IPS-15b (cell line): Measurements from ENCODE around the gene TBC1D8.

Source experiments
- H3K27me3 ChIP-seq: one replicate; pipeline ENCODE4 v1.6.1; 2013; ENCODE audit warnings: low read length; ENCODE audit not compliant: control insufficient read depth, insufficient read depth
- H3K36me3 ChIP-seq: one replicate; pipeline ENCODE4 v1.6.1; 2013; ENCODE audit warnings: low read length; ENCODE audit not compliant: control insufficient read depth, insufficient read depth
- H3K4me1 ChIP-seq: one replicate; pipeline ENCODE4 v1.6.1; 2013; ENCODE audit warnings: mild to moderate bottlenecking, low read length; ENCODE audit not compliant: control insufficient read depth, insufficient read depth
- H3K4me3 ChIP-seq: one replicate; pipeline ENCODE4 v1.5.1; 2013; ENCODE audit warnings: low read depth, low read length
- H3K9ac ChIP-seq: one replicate; pipeline ENCODE4 v1.6.1; 2013; ENCODE audit warnings: low read depth, mild to moderate bottlenecking, low read length
- H3K9me3 ChIP-seq: one replicate; pipeline ENCODE4 v1.6.1; 2013; ENCODE audit warnings: mild to moderate bottlenecking, low read length; ENCODE audit not compliant: control insufficient read depth, insufficient read depth

TBC1D8 gene

DNA sequence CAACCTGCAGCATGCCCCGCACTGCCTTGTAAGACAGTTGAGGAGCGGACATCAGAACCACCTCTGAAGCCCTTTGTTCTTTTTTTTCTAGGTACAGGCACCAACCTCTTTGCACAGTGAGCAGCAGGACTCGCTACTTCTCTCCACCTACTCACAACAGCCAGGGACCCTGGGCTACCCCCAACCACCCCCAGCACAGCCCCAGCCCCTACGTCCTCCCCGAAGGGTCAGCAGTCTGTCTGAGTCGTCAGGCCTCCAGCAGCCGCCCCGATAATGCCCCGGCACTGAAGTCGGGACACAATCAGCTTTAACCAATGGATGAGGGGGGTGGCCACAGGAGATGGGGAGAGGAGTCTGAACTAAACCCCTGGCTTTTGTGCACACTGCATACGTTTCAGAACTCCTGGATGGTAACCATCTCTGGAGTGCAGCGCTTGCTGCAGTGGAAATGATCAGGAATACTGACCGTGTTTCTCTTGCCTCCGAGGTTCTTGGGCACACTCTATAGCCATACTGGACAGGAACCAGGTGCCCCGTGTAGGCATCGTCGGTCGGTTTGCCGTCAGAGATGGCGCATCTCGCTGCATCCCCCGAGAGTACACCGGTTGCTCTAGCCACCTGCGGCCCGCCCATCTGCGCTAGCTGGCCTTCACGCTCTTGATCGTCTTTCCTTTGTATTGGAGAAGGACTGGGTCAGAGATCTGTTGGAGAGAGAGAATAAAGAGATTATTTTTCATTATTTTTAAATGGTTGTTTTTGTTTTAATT lies 155.7 kb downstream of the TBC1D8 start:
- H3K4me3 ChIP-seq, result no peak overlapping the region

GRCh38 chr2:100993294-100993693 lies 157.9 kb downstream of the TBC1D8 start:
- H3K4me3 ChIP-seq, result no peak overlapping the region
- H3K4me1 ChIP-seq, result no peaks in the 10 kb centered on the region
- no peaks in the 10 kb centered on the region for H3K36me3 ChIP-seq
- H3K9me3 ChIP-seq, result no peaks in the 10 kb centered on the region
- H3K27me3 ChIP-seq, result no peaks in the 10 kb centered on the region
- H3K9ac ChIP-seq, result no peak overlapping the region

More for the DNA sequence above, 155.7 kb downstream of the TBC1D8 start:
- Histone ChIP-seq H3K27me3 (no peaks in the 10 kb centered on the region), H3K9ac (no peak overlapping the region), H3K36me3 (no peaks in the 10 kb centered on the region), H3K9me3 (no peaks in the 10 kb centered on the region), H3K4me1 (no peaks in the 10 kb centered on the region)

DNA sequence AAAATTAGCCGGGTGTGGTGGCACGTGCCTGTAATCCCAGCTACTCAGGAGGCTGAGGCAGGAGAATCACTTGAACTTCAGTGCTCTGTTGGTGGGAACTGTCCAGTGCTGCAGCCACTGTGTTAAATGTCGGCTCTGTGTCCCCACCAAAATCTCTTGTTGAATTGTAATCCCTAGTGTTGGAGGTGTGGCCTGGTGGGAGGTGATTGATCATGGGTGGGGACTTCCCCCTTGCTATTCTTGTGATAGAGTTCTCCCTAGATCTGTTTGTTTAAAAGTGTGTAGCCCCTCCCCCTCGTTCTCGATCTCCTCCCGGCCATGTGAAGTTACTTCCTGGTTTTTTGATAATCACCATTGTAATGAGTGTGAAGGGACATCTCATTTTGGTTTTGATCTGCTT lies 158.9 kb downstream of the TBC1D8 start:
- H3K27me3 ChIP-seq, result no peaks in the 10 kb centered on the region
- no peak overlapping the region for H3K9ac ChIP-seq
- H3K9me3 ChIP-seq, result no peaks in the 10 kb centered on the region
- H3K4me3 ChIP-seq, result no peak overlapping the region
- H3K36me3 ChIP-seq, result no peaks in the 10 kb centered on the region
- H3K4me1 ChIP-seq, result no peaks in the 10 kb centered on the region

- no peak overlapping the region for H3K4me3 ChIP-seq
- no peaks in the 10 kb centered on the region for H3K9me3 ChIP-seq
- no peak overlapping the region for H3K9ac ChIP-seq
- H3K4me1 ChIP-seq, result no peaks in the 10 kb centered on the region
- H3K27me3 ChIP-seq, result no peaks in the 10 kb centered on the region
- no peaks in the 10 kb centered on the region for H3K36me3 ChIP-seq
These were observed 159.8 kb downstream of the TBC1D8 start for GRCh38 chr2:100991404-100991773.

DNA sequence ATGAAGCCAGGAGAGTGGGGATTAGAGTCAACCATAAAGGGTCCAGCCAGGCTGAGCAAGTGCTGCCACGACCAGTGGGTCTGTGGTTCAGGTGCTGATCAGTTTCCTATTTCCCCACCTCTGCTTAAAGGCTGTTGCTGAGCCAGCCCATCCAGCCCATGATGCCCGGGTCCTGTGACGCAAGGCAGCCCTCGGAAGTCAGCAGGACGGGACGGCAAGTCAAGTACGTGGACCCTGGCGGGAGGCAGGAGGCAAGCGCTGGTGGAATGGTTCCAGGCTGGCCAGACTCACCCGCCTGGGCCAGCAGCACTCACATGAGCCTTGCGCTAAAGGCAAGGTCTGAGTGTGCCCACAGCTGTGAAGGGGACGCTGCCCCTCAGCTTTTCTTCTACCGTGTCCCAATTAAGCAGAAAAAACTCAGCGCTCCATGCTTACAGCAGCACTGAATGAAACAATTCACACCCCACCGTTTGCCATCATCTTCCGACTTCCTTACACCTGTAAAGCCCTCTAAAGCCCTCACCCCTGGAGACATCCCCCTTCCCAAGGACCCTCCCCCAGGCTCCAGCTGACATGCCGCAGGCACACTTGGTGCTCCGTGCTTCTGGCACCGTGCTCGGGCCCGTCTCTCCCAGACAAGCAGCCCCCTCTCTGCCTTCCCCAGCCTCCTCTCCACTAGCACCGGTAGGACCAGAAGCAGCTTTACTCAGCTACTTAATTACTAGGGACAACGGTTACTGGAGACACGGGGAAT lies 160.4 kb downstream of the TBC1D8 start:
- H3K4me1 ChIP-seq, result no peaks in the 10 kb centered on the region
- H3K9ac ChIP-seq, result no peak overlapping the region
- no peak overlapping the region for H3K4me3 ChIP-seq
- H3K9me3 ChIP-seq, result no peaks in the 10 kb centered on the region
- H3K36me3 ChIP-seq, result no peaks in the 10 kb centered on the region
- no peaks in the 10 kb centered on the region for H3K27me3 ChIP-seq

GRCh38 chr2:100990166-100990565 lies 161.0 kb downstream of the TBC1D8 start:
- H3K36me3 ChIP-seq, result no peaks in the 10 kb centered on the region
- no peak overlapping the region for H3K9ac ChIP-seq
- no peaks in the 10 kb centered on the region for H3K9me3 ChIP-seq
- H3K27me3 ChIP-seq, result no peaks in the 10 kb centered on the region
- H3K4me1 ChIP-seq, result no peaks in the 10 kb centered on the region
- H3K4me3 ChIP-seq, result no peak overlapping the region

DNA sequence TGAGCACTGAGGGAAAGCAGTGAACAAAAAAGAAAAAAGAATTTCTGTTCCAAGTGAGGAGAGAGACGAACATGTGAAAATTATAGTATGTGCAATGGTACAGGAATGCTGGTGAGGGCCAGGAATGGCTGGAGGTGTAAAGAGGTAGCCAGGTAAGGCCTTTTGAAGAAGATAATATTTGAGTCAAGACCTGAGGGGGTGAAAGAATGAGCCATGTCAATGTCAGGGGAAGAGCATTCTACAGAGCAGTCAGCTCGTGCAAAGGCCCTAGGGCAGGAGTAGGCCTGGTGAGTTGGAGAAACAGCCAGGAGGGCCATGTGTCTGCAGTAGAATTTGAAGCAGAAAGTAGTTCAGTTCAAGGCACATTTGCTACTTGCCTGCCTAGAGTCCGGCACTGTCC lies 161.5 kb downstream of the TBC1D8 start:
- Histone ChIP-seq H3K4me3 (no peak overlapping the region), H3K9ac (no peak overlapping the region), H3K4me1 (no peaks in the 10 kb centered on the region), H3K27me3 (no peaks in the 10 kb centered on the region), H3K9me3 (no peaks in the 10 kb centered on the region), H3K36me3 (no peaks in the 10 kb centered on the region)

DNA sequence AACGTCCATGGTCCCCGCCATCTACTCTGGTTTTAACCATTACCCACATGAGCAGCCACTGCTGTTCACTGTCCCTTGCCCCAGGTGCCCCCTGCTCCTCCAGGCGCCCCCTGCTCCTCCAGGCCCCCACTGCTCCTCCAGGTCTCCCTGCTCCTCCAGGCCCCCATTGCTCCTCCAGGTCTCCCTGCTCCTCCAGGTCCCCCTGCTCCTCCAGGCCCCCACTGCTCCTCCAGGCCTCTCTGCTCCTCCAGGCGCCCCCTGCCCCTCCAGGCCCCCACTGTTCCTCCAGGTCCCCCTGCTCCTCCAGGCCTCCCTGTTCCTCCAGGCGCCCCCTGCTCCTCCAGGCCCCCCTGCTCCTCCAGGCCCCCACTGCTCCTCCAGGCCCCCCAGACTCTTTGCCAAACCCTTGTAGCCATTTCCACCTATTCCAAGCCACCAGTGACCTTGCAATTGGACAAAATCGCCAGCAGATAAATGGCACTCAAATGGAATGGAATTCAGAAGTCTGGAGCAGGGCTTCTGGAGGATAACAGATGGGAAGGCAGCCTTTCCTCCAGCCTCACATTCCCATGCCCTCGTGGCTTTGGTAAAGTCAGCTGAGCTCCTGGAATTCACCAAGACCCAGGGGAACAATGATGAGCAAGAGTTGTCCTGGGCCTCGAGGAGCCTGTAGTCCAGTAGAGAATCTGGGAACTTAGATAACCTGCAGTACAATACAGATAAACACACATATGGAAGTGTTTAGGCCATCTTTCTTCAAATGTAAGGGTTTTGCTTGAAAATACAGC lies 162.4 kb downstream of the TBC1D8 start:
- H3K4me1 ChIP-seq, result no peaks in the 10 kb centered on the region
- no peaks in the 10 kb centered on the region for H3K27me3 ChIP-seq
- no peak overlapping the region for H3K9ac ChIP-seq
- no peaks in the 10 kb centered on the region for H3K9me3 ChIP-seq
- H3K4me3 ChIP-seq, result no peak overlapping the region
- no peaks in the 10 kb centered on the region for H3K36me3 ChIP-seq

- H3K9me3 ChIP-seq, result no peaks in the 10 kb centered on the region
- no peaks in the 10 kb centered on the region for H3K36me3 ChIP-seq
- no peaks in the 10 kb centered on the region for H3K27me3 ChIP-seq
- no peaks in the 10 kb centered on the region for H3K4me1 ChIP-seq
- no peak overlapping the region for H3K9ac ChIP-seq
- no peak overlapping the region for H3K4me3 ChIP-seq
These were observed 163.2 kb downstream of the TBC1D8 start for GRCh38 chr2:100987974-100988373.

DNA sequence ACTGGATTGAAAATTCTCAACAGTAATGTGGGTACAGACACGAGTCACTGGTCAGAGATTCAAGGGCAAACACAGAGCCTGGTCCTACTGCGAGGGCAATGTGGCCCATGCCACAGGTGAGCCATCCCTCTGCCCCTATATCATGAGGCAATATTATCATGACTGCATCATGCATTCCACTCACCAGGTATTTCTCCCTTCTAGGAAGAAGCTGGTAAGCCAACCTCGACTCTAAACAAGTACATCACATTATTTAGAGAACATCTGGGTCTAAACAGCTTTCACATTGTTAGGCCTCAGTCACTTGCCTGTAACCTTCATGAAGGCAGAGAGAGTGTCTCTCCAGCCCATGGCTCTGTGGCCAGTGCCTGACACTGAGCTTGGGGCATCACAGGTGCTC lies 163.6 kb downstream of the TBC1D8 start:
- no peaks in the 10 kb centered on the region for H3K4me1 ChIP-seq

DNA sequence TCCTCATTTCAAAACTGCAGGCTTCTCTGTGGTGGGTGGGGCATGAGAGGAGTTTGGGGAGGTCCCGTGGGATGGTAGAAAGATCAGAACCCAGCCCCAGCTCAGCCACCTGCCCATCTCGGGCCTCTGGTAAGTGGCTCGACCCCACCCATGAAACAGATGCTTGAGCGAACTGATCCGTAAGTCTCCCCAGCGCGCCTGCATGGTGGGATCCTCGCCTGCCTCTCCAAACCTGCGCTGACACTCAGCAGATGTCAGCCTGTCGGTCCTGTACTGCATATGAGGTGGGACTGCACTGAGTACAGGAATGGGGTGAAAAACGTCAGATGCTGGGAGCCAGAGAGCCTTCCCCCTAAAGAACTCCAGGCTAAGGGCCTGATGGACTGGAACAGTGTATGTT lies 165.0 kb downstream of the TBC1D8 start:
- no peaks in the 10 kb centered on the region for H3K9me3 ChIP-seq
- no peaks in the 10 kb centered on the region for H3K27me3 ChIP-seq
- H3K4me1 ChIP-seq, result no peaks in the 10 kb centered on the region
- H3K4me3 ChIP-seq, result no peak overlapping the region
- no peaks in the 10 kb centered on the region for H3K36me3 ChIP-seq
- H3K9ac ChIP-seq, result no peak overlapping the region

More for the DNA sequence above, 163.6 kb downstream of the TBC1D8 start:
- Histone ChIP-seq H3K36me3 (no peaks in the 10 kb centered on the region), H3K4me3 (no peak overlapping the region), H3K27me3 (no peaks in the 10 kb centered on the region), H3K9me3 (no peaks in the 10 kb centered on the region), H3K9ac (no peak overlapping the region)
